Left colon (tissue), 2 donors: ENCODE measurements around the gene NFE2L3. TPM values are rescaled to one million over a fixed set of nuclear protein-coding genes. Genes with fewer than 3 reads are reported as not detected.
"Not testable (repeated sequence)": the region's sequence is repeated elsewhere in the genome, so short reads cannot be mapped to it uniquely, and the experiment has no call there.

Source experiments
- ATAC-seq: fragments of 200-7000 bp; cut with Tn5 transposase; one replicate; pipeline ENCODE4 v1.9.1; 2020; ENCODE audit warnings: mild to moderate bottlenecking, moderate library complexity
- DNase-seq, 2 donors: peaks; one replicate each; pipeline ENCODE4 v3.0.0-alpha.2; 2020
- intact Hi-C, 2 donors: fragments of 100-400 bp; cut with DNase I in 1 of 2; cut with micrococcal nuclease in 1 of 2; formaldehyde crosslinking; loops; one replicate each; pipeline versions ENCODE4 v1.11.2 to v1.14.0; 2022; cut with DNase I, micrococcal nuclease
- total RNA-seq, 2 donors: library from RNA; stranded (reverse); fragmentation: NEBNext Ultra II Directional; extraction: Animal tissue kit (Norgen Biotek cat#: 25700); gene quantifications; one replicate each; pipeline ENCODE4 v1.2.1, GENCODE V29; 2021
- donor health status: DM: no; HTN: no; CAD: no.
- donor health status: DM: yes; HTN: yes; CAD: no.

NFE2L3 gene
- total RNA-seq, 2 donors from 2014 or later: 8.8 to 13.4 TPM

DNA sequence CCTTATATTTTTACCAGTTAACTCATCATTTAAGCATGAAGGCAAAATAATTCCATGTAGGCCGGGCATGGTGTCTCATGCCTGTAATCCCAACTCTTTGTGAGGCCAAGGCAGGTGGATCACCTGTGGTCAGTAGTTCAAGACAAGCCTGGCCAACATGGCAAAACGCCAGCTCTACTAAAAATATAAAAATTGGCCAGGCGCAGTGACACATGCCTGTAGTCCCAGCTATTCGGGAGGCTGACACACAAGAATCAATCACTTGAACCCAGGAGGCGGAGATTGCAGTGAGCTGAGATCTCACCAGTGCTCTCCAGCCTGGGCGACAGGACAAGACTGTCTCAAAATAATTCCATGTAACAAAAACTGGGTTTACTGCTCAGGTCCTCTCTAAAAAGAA is 30.3 kb downstream of the NFE2L3 start:
- DNase-seq (no peak), ATAC-seq (peak; percentile 4)
- intact Hi-C loops: no loop called here

DNA sequence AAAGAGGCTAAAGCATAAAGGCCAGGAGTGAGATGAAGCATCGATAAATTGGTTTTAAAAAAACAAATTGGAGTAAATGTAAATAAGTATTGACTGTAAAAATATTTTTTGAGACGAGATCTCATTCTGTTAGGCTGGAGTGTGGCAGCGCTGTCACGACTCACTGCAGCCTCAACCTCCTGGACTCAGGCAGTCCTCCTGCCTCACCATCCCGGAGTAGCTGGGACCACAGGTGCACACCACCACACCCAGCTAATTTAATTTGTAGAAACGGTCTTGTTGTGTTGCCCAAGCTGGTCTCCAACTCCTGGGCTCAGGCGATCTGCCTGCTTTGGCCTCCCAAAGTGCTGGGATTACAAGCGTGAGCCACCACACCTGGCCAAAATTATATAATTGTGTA is 30.7 kb downstream of the NFE2L3 start:
- DNase-seq (no peak), ATAC-seq (peak; percentile 10)
- intact Hi-C loops: no loop called here

DNA sequence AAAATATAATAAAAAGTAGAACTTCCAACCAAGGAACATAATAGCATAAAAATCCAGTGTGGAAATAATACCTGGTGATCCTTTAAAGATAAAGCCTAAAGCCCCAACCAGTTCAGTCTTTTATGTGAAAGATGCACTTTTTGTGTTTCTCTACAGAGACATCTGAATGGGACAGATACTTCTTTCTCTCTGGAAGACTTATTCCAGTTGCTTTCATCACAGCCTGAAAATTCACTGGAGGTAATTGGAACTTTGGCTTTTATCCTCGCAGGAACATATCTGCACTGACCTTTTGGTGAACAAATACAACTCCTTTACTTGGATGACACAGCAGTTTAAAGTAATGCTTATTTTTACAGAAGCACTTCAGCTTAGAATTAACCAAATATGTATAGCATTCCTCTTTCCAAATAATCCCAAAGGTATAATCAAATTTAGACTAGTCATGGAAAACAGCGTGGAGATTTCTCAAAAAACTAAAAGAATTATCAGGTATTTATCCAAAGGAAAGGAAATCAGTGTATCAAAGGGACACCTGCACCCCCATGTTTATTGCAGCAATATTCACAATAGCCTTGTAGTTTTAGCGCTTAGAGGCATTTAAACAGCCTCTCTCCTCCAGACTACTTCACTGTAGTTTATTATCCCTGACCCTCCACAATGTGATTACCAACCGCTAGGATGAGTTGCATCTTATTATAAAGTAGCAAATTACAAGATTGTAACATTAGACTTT is 31.7 kb downstream of the NFE2L3 start:
- intact Hi-C loops: no loop called here
- ATAC-seq: no peak
- no peak for DNase-seq

DNA sequence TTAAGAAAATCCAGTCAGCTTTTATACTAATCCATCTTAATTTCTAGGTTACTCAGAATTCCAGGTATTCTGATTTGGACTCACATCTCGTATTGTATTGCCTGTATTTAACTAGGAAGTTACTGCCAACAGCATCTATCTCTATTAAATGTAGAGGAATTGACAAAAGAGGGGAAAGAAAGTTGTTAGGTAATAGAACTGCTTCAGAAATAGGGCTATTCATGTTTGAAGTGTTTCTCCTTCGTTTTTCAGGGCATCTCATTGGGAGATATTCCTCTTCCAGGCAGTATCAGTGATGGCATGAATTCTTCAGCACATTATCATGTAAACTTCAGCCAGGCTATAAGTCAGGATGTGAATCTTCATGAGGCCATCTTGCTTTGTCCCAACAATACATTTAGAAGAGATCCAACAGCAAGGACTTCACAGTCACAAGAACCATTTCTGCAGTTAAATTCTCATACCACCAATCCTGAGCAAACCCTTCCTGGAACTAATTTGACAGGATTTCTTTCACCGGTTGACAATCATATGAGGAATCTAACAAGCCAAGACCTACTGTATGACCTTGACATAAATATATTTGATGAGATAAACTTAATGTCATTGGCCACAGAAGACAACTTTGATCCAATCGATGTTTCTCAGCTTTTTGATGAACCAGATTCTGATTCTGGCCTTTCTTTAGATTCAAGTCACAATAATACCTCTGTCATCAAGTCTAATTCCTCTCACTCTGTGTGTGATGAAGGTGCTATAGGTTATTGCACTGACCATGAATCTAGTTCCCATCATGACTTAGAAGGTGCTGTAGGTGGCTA is 32.5 kb downstream of the NFE2L3 start:
- intact Hi-C loops, DNase-seq: not testable (repeated sequence)
- peak; percentile 7 for ATAC-seq

DNA sequence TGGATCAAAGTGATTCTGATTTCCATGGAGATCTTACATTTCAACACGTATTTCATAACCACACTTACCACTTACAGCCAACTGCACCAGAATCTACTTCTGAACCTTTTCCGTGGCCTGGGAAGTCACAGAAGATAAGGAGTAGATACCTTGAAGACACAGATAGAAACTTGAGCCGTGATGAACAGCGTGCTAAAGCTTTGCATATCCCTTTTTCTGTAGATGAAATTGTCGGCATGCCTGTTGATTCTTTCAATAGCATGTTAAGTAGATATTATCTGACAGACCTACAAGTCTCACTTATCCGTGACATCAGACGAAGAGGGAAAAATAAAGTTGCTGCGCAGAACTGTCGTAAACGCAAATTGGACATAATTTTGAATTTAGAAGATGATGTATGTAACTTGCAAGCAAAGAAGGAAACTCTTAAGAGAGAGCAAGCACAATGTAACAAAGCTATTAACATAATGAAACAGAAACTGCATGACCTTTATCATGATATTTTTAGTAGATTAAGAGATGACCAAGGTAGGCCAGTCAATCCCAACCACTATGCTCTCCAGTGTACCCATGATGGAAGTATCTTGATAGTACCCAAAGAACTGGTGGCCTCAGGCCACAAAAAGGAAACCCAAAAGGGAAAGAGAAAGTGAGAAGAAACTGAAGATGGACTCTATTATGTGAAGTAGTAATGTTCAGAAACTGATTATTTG is 33.3 kb downstream of the NFE2L3 start:
- peak; percentile 10 for ATAC-seq
- DNase-seq: no peak
- intact Hi-C loops: no loop called here

DNA sequence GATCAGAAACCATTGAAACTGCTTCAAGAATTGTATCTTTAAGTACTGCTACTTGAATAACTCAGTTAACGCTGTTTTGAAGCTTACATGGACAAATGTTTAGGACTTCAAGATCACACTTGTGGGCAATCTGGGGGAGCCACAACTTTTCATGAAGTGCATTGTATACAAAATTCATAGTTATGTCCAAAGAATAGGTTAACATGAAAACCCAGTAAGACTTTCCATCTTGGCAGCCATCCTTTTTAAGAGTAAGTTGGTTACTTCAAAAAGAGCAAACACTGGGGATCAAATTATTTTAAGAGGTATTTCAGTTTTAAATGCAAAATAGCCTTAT is 33.8 kb downstream of the NFE2L3 start:
- intact Hi-C loops: no loop called here
- DNase-seq: no peak
- ATAC-seq: no peak

DNA sequence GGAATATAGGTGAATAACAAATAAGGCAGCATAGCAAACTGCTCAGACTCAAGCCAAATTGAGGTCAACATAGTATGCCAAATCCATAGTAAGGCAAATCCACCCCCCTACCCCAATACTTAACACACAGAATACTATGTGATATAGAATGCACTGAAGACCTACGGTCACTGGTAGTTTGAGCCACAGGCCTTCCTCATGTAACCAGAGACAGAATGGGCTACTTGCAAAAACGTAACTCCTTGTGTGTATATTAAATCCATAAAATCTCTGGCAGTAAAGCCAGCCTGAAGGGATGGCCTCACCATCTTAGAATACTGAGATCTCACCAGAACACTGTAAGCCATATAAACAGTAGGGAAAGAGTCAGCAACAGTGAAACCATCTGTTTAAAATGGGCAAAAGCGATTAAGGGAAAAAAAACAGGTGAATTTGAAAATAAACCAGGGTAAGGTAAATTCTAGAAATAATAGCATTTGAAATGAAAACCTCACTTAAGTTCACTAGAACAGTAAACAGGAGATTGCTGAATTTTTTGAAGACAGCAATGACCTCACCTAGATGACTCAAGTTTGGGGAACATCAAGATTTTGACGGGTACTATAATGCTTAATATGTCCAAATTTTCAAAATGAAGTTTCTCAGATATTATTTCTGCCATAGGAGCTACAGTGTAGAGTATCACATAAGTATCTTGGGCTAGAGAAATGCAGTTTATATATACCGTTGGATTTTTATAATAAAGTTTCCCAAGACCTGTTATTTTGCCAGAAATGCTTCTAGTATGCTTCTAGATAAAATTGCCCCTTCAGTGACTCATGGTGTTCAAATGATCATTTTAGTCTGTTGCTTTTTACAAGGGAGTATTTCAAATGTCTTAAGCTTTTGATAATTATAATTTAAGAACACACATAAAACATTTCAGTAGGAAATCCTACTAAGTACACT is 34.6 kb downstream of the NFE2L3 start:
- intact Hi-C loops: no loop called here
- ATAC-seq (no peak), DNase-seq (no peak)

DNA sequence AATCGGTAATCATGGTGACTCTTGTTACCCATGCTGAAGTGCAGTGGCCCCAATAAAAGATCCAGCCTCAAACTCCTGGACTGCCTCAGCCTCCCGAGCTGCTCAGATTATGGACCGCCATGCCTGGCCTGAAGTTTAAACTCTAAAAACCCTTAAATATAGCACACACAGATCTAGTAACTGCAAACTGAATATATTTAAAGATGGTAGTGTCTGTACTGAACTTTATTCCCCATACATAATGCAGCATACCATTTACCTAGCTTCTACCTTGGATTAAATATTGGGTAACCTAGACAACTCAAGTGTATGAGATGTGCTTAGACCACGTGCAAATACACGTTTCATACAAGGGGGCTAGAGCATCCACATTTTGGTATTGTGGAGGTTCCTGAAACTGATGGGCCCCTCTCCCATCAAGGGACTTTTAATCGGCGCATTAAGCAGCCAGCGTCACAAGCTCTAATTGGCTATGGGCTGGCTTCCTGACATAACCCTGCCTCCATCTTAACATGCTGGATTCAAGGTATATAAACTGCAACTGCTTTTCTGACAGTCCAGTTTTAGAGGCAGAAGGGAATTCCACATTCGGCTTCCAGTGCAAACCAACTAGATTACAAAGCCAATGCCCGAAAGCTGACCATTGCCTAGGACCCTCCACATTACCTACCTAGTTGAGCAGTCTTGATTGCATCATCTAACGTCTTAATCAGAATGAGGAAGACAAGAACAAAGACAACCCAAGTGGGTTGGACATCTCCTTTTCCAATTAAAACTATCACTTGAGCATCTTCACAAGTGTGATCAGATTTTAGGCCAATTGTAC is 35.6 kb downstream of the NFE2L3 start:
- ATAC-seq (peak; percentile 4), DNase-seq (no peak)
- intact Hi-C loops: no loop called here

DNA sequence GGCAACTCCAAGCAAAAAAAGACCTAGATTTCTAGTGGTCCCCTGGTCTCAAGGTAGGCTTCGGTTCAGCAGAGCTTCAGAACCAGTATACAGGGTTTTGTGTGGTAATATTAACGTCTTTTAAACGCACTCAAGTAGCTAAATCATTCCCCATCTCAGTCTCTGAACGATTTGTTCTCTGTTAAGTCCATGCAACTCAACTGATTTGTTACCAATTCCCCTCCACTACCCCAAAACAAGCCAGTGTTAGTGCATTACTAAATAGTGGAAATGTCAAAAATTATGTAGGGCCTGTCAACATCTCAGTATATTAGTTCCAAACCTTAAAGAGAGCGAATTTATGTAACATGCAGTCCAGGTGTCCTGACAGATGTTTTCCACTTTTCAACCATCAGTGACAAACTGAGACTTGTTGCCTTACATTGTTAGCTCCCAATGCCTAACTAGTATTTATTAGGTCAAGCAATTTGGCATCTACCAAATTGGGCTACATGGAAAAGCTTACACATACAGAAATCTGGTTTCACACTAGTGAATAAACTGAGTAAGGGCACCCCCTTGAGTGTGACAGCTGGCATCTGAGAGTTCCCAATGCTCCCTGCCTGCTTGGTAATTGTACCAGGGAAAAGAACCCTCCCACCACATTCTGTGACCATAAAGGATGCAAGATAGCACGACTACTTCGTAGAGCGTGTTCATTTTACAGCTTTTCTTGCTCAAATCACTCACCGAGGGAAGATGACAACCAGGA is 36.4 kb downstream of the NFE2L3 start:
- ATAC-seq: no peak
- DNase-seq: no peak
- intact Hi-C loops: no loop called here

DNA sequence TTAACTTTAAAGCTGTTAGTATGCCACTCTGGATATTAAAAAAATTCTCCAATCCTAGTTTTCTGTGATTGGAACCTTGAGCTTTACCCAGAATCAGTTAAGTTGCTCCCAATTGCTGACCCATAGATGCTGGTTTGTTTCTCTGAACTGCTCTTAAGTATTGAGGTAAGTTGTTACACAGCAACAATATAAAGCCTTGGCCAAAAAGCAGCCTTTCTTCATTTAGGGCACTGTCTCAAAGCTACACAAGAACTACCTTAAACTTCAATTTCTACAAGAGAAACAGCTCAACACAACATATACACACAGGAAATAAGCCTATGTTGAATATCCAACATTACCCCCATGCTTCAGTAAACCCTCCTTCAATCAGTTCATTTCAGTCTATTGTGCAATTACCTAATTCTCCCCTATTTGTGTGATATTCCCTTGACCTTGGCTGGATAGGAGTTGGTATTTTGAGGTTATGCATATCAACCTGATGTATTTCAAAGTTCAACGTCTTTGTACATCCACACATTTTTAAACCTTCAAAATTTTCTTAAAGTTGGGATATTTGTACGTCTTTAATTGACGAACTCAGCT is 37.1 kb downstream of the NFE2L3 start:
- intact Hi-C loops: no loop called here
- ATAC-seq: no peak
- no peak for DNase-seq

DNA sequence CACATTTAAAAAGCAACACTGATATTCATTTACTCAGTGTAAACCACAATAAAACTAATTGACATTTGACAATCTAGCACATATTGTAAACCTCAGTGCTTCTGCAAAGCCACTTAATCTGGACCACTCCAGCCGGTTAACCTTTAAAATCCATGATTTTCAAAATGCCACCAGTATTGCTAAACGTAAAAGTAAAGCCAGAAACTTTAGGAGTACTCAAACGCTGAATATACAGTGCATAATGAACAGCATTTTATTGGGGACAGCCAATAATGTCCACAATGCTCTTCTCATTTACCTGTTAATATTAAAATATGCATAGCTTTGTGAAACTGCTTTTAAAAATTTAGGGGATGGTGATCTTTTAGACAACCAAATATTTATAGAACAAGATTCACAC is 37.7 kb downstream of the NFE2L3 start:
- intact Hi-C loops: loop anchor here in 1 of 2 donors (10.0 kb wide), 1 partner anchor 95 kb away; no protein-coding TSS in a partner anchor
- no peak for DNase-seq
- ATAC-seq: no peak

DNA sequence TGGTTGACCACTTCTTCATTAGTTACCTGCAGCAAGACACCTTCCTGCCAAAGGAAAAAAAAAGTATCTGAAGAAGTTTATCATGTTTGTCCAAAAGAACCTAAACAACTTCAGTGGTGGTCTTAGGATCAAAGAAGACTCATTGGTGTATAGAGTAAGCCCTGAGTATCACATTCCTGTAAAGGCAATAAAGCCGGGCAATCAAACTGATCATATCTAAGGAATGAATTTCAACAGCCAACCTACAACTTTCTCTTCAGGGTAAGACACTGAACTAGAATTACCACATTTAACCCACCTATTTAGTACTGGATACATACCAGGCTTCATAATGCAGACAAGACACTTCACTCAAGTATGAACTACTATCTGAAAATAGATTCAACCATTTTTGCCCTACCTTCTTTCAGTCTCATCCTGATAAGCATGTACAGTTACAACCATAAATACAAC is 38.4 kb downstream of the NFE2L3 start:
- DNase-seq (no peak), ATAC-seq (no peak)
- intact Hi-C loops: loop anchor here in 1 of 2 donors (10.0 kb wide), 1 partner anchor 96 kb away; no protein-coding TSS in a partner anchor

DNA sequence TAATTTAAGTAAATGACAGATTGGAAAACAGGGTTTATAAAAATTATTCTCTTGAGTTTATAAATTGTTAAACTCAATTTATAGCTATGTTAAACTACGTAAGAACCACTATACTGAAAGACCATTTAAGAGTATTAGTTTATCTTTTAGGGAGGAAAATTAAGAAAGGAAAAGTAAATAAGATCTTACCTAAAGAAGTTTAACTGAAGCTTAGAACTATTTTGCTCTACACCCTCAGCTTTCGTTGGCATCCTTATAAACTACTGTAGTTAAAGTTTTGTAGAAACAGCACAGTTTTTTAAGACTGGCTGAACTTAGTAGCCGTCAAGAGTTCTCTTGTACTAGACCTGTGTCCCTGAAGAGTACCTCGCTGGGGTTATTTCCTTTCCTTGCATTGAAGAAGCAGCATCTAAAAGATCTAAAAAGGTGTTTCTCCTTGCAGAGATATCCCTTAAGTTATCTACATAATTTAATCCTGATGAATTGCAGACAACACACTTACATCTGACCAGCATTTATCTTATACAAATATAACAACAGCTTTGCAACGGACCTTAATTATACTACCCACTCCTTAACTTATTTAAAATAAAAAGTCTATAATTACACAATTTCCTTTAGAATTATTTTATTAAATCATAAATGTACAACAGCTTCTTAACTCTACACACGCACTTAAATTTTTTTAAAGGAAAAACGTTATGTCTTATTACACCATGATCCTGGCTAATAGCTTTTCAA is 39.4 kb downstream of the NFE2L3 start:
- intact Hi-C loops: loop anchor here in 1 of 2 donors (10.0 kb wide), 1 partner anchor 97 kb away; no protein-coding TSS in a partner anchor
- ATAC-seq: no peak
- DNase-seq: no peak

DNA sequence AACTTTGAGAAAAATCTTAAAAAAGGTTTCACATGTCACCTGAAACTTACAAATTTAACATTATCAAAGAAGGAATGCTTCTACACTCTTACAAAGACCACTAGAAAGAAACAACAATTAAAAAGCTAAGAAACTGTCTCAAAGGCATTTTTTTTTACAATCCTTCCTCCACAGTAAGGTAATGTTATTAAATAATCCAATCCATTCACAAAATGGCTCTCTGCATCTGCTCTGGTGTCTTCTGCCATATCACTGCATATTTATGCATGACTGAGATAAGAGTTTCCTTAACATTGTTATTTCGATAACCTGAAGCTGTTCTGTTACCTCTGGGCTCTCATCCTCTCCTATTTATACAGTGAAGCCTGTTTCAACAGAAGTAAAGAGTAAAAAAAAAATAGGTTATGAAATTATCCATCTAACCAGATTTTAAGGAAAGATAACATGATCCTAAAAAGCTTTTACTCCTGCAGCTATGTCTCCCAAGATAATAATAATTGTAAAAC is 40.0 kb downstream of the NFE2L3 start:
- ATAC-seq (no peak), DNase-seq (no peak)
- intact Hi-C loops: loop anchor here in 1 of 2 donors (10.0 kb wide), 1 partner anchor 97 kb away; no protein-coding TSS in a partner anchor

DNA sequence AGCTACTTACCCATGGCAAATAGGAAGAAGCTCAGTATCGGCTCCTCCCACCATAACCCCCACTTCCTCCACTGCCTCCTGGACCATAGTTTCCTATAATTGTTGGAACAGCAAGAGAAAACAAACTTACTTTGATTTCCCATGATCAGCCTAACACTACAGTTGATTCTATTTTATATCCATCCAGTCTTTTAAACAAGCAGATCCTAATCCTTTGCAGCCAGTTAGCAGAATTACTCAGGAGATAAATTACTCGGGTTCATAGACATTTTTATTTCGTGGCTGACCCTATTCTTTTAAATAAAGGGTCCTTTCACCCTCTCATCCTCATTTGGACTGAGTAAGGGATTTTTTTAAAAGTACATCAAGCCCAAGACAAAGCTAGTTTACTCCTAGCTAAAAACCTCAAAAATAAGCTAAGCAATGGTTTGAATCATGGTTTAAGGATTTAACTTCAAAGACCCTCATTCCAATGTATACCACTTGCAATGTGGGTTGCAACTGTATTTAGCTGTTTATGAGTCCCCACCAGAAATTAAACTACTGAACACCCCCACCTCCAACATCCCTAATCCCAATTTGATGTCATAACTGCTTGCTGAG is 40.6 kb downstream of the NFE2L3 start:
- no peak for ATAC-seq
- intact Hi-C loops: loop anchor here in 1 of 2 donors (10.0 kb wide), 1 partner anchor 98 kb away; no protein-coding TSS in a partner anchor
- no peak for DNase-seq
